HepG2 (cell line): ENCODE data around the gene MVB12A. TPM values are rescaled to one million over a fixed set of nuclear protein-coding genes. Genes with fewer than 3 reads are reported as not detected.

ENCODE experiments used
- ARHGAP35 ChIP-seq: sonication (generic); formaldehyde crosslinking; IDR thresholded peaks from 2 replicates; pipeline ENCODE4 v1.9.0; 2022; ENCODE audit warnings: mild to moderate bottlenecking, inconsistent platforms, moderate library complexity, missing genetic modification reagents, borderline replicate concordance
- BORCS8-MEF2B ChIP-seq: sonication (generic); formaldehyde crosslinking; IDR thresholded peaks from 2 replicates; pipeline ENCODE4 v1.8.0; 2022; ENCODE audit warnings: mild to moderate bottlenecking, missing genetic modification reagents
- HNF4A ChIP-seq: sonication (generic); formaldehyde crosslinking; IDR thresholded peaks from 2 replicates; pipeline ENCODE4 v1.4.0; 2020; ENCODE audit warnings: missing genetic modification reagents
- KDM5A ChIP-seq: fragments of 200-600 bp; sonication (generic); IDR thresholded peaks from 2 replicates; pipeline ENCODE4 v1.7.0; 2018; ENCODE audit warnings: antibody characterized with exemption, mild to moderate bottlenecking, low read length, borderline replicate concordance
- NAIF1 ChIP-seq: sonication (generic); formaldehyde crosslinking; IDR thresholded peaks from 2 replicates; pipeline ENCODE4 v1.5.0; 2020; ENCODE audit warnings: mild to moderate bottlenecking, missing genetic modification reagents, borderline replicate concordance
- NFKBIZ ChIP-seq: IDR thresholded peaks from 2 replicates; pipeline ENCODE4 v1.6.1; 2018; ENCODE audit warnings: missing genetic modification reagents, missing compliant biosample characterization
- PATZ1 ChIP-seq: sonication (generic); formaldehyde crosslinking; IDR thresholded peaks from 2 replicates; pipeline ENCODE4 v1.4.0; 2020; ENCODE audit warnings: missing genetic modification reagents
- PAX8 ChIP-seq: sonication (generic); formaldehyde crosslinking; IDR thresholded peaks from 2 replicates; pipeline ENCODE4 v1.8.0; 2022; ENCODE audit warnings: mild to moderate bottlenecking, missing genetic modification reagents, borderline replicate concordance
- PHF20 ChIP-seq: sonication (generic); formaldehyde crosslinking; IDR thresholded peaks from 2 replicates; pipeline ENCODE4 v1.5.0; 2020; ENCODE audit warnings: mild to moderate bottlenecking, missing genetic modification reagents
- PHF8 ChIP-seq: sonication (generic); formaldehyde crosslinking; IDR thresholded peaks from 2 replicates; pipeline ENCODE4 v1.5.0; 2020; ENCODE audit warnings: missing genetic modification reagents
- PITX1 ChIP-seq: sonication (generic); formaldehyde crosslinking; IDR thresholded peaks from 2 replicates; pipeline ENCODE4 v1.5.1; 2020; ENCODE audit warnings: mild to moderate bottlenecking, missing genetic modification reagents
- TAF1 ChIP-seq: sonication (generic); formaldehyde crosslinking; IDR thresholded peaks from 2 replicates; pipeline ENCODE4 v1.4.0; 2020; ENCODE audit warnings: missing genetic modification reagents
- TBX2 ChIP-seq: sonication (generic); formaldehyde crosslinking; IDR thresholded peaks from 2 replicates; pipeline ENCODE4 v1.5.0; 2020; ENCODE audit warnings: missing genetic modification reagents, mild to moderate bottlenecking, borderline replicate concordance
- THAP11 ChIP-seq: IDR thresholded peaks from 2 replicates; pipeline ENCODE4 v1.6.1; 2016; ENCODE audit warnings: missing biosample characterization, missing genetic modification reagents
- XRCC5 ChIP-seq: fragments of 200-400 bp; formaldehyde crosslinking; optimal IDR thresholded peaks from 2 replicates; pipeline ENCODE3; 2017; ENCODE audit warnings: mild to moderate bottlenecking, low read length
- ZBTB10 ChIP-seq: sonication (generic); formaldehyde crosslinking; IDR thresholded peaks from 2 replicates; pipeline ENCODE4 v1.4.0; 2020; ENCODE audit warnings: missing genetic modification reagents, borderline replicate concordance
- ZBTB3 ChIP-seq: sonication (generic); formaldehyde crosslinking; IDR thresholded peaks from 2 replicates; pipeline ENCODE4 v1.4.0; 2020; ENCODE audit warnings: low read depth, mild to moderate bottlenecking, moderate library complexity, missing genetic modification reagents, borderline replicate concordance
- ZBTB7B ChIP-seq: sonication (generic); formaldehyde crosslinking; IDR thresholded peaks from 2 replicates; pipeline ENCODE4 v1.4.0; 2020; ENCODE audit warnings: missing genetic modification reagents
- ZNF335 ChIP-seq: sonication (generic); formaldehyde crosslinking; IDR thresholded peaks from 2 replicates; pipeline ENCODE4 v1.4.0; 2020; ENCODE audit warnings: missing genetic modification reagents
- ZNF451 ChIP-seq: sonication (generic); formaldehyde crosslinking; IDR thresholded peaks from 2 replicates; pipeline ENCODE4 v1.5.0; 2020; ENCODE audit warnings: mild to moderate bottlenecking, missing genetic modification reagents
- polyA plus RNA-seq, 8 experiments: library from polyadenylated mRNA; depleted of rRNA in 3 of 8; stranded (reverse) in 7 of 8; unstranded in 1 of 8; fragments of >200 nt; fragmentation: Illumina TruSeq in 4 of 8; extraction: Trizol in 4 of 8; gene quantifications; 2 replicates each; pipeline versions ENCODE4 v1.2.1 to v1.2.3, GENCODE V29; 2011 to 2016; ENCODE audit warnings: low read depth in 4 of 8, missing spikeins in 1 of 8, mixed read lengths in 1 of 8; ENCODE audit not compliant: insufficient read depth in 1 of 8
- total RNA-seq, 5 experiments: library from RNA; depleted of rRNA; stranded (reverse); fragments of >200 nt; fragmentation: Illumina TruSeq; extraction: Trizol; gene quantifications; 2 replicates each; pipeline ENCODE4 v1.2.3, GENCODE V29; 2016; ENCODE audit warnings: low read depth in 1 of 5
- TF ChIP-seq, protein P1 (sequence below): IDR thresholded peaks from 2 replicates; pipeline ENCODE4 v1.6.1; 2016; ENCODE audit warnings: mild to moderate bottlenecking
- TF ChIP-seq, protein P2 (sequence below): sonication (generic); formaldehyde crosslinking; IDR thresholded peaks from 2 replicates; pipeline ENCODE4 v1.8.1; 2023; ENCODE audit warnings: mild to moderate bottlenecking, inconsistent platforms, moderate library complexity, missing genetic modification reagents, borderline replicate concordance

MVB12A gene
- total and polyA plus RNA-seq, 2 of the 13 experiments (the other 11 are each of a cell fraction or from before 2014, with no cell fraction given) = 35.7 to 36.1 TPM

DNA sequence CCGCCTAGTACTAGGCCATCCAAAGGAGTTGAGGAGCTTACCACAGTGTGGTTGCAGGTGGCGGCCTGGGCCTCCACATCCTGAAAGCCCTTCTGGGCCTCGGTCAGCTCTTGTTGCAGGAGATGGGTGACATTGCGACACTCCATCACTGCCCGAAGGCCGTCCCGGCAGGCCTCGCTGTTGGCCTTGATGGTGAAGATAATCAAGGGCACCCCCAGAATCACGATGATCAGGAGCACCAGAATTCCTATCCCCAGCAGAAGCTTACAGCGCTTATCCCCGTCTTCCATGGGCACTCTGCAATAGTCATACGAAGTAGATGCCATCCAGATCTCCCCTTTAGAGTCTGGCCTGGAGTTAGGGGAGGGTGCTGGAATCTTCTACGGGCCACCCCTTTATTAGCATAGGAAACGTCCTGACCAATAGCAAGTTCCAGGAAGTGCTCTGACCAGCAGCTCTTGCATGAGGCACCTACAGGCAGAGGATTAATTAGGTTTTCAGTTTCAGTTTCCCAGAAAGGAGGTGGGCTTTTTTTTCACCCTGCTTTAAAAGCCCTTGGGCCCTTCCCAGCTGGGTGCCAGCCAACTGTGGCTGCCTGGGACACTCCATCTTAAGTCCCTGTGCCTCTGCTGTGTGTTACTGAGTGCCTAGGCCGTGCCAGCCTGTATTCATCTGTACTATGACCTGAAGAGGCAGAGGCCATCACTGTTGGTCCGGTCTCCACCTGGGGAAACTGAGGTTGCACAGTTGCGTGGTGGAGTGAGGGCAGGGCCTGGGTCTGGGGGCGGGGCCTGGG lies 14.4 kb upstream of the MVB12A start, which contains the start of gene BST2 (continued):
- peak; percentile 70; the same call in 1 of the 2 replicates for TF ChIP-seq ZBTB10
- TF ChIP-seq ZNF451 (CRISPR knock-in tag) = no peak
- peak; percentile 27; the same call in 1 of the 2 replicates for TF ChIP-seq BORCS8-MEF2B (CRISPR knock-in tag)
- TF ChIP-seq TBX2 (CRISPR knock-in tag) = peak; percentile 62
- TF ChIP-seq, protein P1, sequence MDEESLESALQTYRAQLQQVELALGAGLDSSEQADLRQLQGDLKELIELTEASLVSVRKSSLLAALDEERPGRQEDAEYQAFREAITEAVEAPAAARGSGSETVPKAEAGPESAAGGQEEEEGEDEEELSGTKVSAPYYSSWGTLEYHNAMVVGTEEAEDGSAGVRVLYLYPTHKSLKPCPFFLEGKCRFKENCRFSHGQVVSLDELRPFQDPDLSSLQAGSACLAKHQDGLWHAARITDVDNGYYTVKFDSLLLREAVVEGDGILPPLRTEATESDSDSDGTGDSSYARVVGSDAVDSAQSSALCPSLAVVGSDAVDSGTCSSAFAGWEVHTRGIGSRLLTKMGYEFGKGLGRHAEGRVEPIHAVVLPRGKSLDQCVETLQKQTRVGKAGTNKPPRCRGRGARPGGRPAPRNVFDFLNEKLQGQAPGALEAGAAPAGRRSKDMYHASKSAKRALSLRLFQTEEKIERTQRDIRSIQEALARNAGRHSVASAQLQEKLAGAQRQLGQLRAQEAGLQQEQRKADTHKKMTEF = peak; percentile 86
- peak; percentile 59 for TF ChIP-seq XRCC5
- peak; percentile 75 for TF ChIP-seq PITX1
- peak; percentile 62 for TF ChIP-seq PHF20 (CRISPR knock-in tag)
- peak; percentile 73 for TF ChIP-seq THAP11 (CRISPR knock-in tag)
- no peak; the same call in 1 of the 2 replicates for TF ChIP-seq NFKBIZ (CRISPR knock-in tag)
- TF ChIP-seq, protein P2, sequence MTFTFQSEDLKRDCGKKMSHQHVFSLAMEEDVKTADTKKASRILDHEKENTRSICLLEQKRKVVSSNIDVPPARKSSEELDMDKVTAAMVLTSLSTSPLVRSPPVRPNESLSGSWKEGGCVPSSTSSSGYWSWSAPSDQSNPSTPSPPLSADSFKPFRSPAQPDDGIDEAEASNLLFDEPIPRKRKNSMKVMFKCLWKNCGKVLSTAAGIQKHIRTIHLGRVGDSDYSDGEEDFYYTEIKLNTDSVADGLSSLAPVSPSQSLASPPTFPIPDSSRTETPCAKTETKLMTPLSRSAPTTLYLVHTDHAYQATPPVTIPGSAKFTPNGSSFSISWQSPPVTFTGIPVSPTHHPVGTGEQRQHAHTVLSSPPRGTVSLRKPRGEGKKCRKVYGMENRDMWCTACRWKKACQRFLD (CRISPR knock-in tag) = peak; percentile 53; the same call in 1 of the 2 replicates
- 0 out of 2 replicates have a peak, but pooled peaks have one; percentile 4 for TF ChIP-seq HNF4A
- peak; percentile 41; the same call in 1 of the 2 replicates for TF ChIP-seq ARHGAP35
- TF ChIP-seq TAF1 (CRISPR knock-in tag) = peak; percentile 58; the same call in 1 of the 2 replicates
- TF ChIP-seq ZBTB7B = peak; percentile 1; the same call in 1 of the 2 replicates
- peak; percentile 37; the same call in 1 of the 2 replicates for TF ChIP-seq PATZ1 (CRISPR knock-in tag)
- peak; percentile 43; the same call in 1 of the 2 replicates for TF ChIP-seq KDM5A
- TF ChIP-seq ZBTB3 = no peak
- TF ChIP-seq PAX8 (CRISPR knock-in tag) = no peak
- TF ChIP-seq ZNF335 (CRISPR knock-in tag) = 0 out of 2 replicates have a peak, but pooled peaks have one; percentile 41
- TF ChIP-seq NAIF1 (CRISPR knock-in tag) = 0 out of 2 replicates have a peak, but pooled peaks have one; percentile 8
- peak; percentile 84 for TF ChIP-seq PHF8
